Activated B cell treated with CpG ODN at 0.5 μM for 24 hours (primary cell): Measurements from ENCODE around the gene STRN3. TPM values are rescaled to one million over a fixed set of nuclear protein-coding genes. Genes with fewer than 3 reads are reported as not detected.

Experiments used
- ATAC-seq: fragments of 200-7000 bp; cut with Tn5 transposase; one replicate; pipeline ENCODE4 v1.10.0; 2021; ENCODE audit warnings: low read depth, mild to moderate bottlenecking, moderate library complexity
- CTCF ChIA-PET: fragments of 350-600 bp; sonication (Branson Sonifier 250); formaldehyde crosslinking; loops from one replicate; lab custom pipeline; 2021; ENCODE audit warnings: antibody characterized with exemption; lab: Charles Lee
- POLR2A ChIA-PET: fragments of 350-600 bp; sonication (Branson Sonifier 250); formaldehyde crosslinking; loops from one replicate; lab custom pipeline; 2021; ENCODE audit warnings: antibody characterized with exemption; lab: Charles Lee
- DNase-seq: peaks from one replicate; pipeline ENCODE4 v3.0.0; 2022
- H3K27ac Mint-ChIP-seq: one replicate; pipeline ENCODE4 v1.8.0; 2020; ENCODE audit warnings: mixed read lengths
- H3K27me3 Mint-ChIP-seq: one replicate; pipeline ENCODE4 v1.8.0; 2021; ENCODE audit warnings: mixed read lengths
- H3K36me3 Mint-ChIP-seq: one replicate; pipeline ENCODE4 v1.8.0; 2021; ENCODE audit warnings: low read depth, mixed read lengths
- H3K4me1 Mint-ChIP-seq: one replicate; pipeline ENCODE4 v1.8.0; 2021; ENCODE audit warnings: mixed read lengths
- H3K4me3 Mint-ChIP-seq: one replicate; pipeline ENCODE4 v1.8.0; 2020; ENCODE audit warnings: mild to moderate bottlenecking, mixed read lengths
- H3K9me3 Mint-ChIP-seq: one replicate; pipeline ENCODE4 v1.8.0; 2020; ENCODE audit warnings: mixed read lengths
- intact Hi-C: fragments of 100-400 bp; cut with micrococcal nuclease; formaldehyde crosslinking; loops from one replicate; pipeline ENCODE4 v1.15.1; 2024
- total RNA-seq: library from RNA; stranded (reverse); gene quantifications from 2 replicates; pipeline ENCODE4 v1.2.3, GENCODE V29; 2022
- TF ChIP-seq, protein P1 (sequence below): fragments of 200-600 bp; IDR thresholded peaks from one replicate; pipeline ENCODE4 v1.8.0; 2022; ENCODE audit warnings: antibody characterized with exemption, mild to moderate bottlenecking

Gene STRN3
- total RNA-seq, 1 donor from 2014 or later: 31.0 TPM

DNA sequence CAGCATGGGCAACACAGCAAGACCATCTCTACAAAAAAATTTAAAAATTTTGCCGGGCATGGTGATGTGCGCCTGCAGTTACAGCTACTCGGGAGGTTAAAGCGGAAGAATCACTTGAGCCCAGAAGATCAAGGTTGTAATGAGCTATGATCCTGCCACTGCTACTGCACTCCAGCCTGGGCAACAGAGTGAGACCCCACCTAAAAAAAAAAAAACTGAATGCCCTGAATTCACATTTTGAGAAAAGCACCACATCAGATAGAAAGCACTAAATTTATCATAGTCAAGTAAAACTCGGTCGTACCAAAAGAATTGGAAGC lies 24.9 kb downstream of the STRN3 start:
- intact Hi-C loops: no loop called here
- ATAC-seq: no peak
- H3K4me3 Mint-ChIP-seq: no peak overlapping the region
- H3K4me1 Mint-ChIP-seq: peaks cover 16% of the 10 kb centered on the region
- H3K36me3 Mint-ChIP-seq: peaks cover 54% of the 10 kb centered on the region
- peaks cover 10% of the 10 kb centered on the region for H3K9me3 Mint-ChIP-seq
- DNase-seq: no peak
- ChIA-PET CTCF (no interaction called here), POLR2A (interaction anchor here (0.7 kb wide), 2 partner anchors 8 to 187 kb away, joined by 3 to 4 read pairs; no protein-coding TSS in a partner anchor)
- H3K27me3 Mint-ChIP-seq: no peaks in the 10 kb centered on the region
- TF ChIP-seq, protein P1, sequence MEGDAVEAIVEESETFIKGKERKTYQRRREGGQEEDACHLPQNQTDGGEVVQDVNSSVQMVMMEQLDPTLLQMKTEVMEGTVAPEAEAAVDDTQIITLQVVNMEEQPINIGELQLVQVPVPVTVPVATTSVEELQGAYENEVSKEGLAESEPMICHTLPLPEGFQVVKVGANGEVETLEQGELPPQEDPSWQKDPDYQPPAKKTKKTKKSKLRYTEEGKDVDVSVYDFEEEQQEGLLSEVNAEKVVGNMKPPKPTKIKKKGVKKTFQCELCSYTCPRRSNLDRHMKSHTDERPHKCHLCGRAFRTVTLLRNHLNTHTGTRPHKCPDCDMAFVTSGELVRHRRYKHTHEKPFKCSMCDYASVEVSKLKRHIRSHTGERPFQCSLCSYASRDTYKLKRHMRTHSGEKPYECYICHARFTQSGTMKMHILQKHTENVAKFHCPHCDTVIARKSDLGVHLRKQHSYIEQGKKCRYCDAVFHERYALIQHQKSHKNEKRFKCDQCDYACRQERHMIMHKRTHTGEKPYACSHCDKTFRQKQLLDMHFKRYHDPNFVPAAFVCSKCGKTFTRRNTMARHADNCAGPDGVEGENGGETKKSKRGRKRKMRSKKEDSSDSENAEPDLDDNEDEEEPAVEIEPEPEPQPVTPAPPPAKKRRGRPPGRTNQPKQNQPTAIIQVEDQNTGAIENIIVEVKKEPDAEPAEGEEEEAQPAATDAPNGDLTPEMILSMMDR: no peak
- no peak overlapping the region for H3K27ac Mint-ChIP-seq

DNA sequence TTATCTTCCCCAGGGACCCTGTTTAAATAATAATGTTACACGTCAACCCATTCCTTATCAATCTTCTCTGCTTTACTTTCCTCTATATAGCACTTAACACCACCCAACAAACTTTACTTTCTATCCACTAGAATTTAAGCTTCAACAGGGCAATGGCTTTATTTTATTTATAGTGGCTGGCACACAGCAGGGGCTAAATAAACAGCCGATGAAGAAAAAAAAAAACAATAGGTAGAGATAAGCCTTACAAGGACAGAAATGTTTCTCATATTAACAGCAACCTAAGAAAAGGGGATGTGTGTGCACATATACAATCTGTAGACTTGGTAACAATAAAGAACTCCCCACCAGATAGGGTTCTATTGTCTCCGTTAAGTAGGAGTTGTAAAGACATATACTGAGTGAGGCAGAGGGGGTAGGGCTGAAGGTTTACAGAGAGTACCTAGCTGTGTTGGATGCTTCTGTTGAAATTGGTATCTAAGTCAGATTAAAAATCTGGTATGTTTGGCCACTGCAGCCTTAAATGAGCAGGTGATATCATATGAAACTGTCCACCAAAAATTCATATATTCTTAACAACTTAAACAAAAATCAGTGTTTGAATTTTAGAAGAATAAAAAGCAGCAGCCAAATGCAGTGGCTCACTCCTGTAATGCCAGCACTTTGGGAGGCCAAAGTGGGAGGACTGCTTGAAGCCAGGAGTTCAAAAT lies 25.4 kb downstream of the STRN3 start:
- POLR2A ChIA-PET: interaction anchor here (0.7 kb wide), 1 partner anchor 188 kb away, joined by 3 read pairs; no protein-coding TSS in a partner anchor
- no peak overlapping the region for H3K4me3 Mint-ChIP-seq
- CTCF ChIA-PET: no interaction called here
- H3K27me3 Mint-ChIP-seq: no peaks in the 10 kb centered on the region
- TF ChIP-seq, protein P1: no peak
- no peak overlapping the region for H3K27ac Mint-ChIP-seq
- peaks cover 19% of the 10 kb centered on the region for H3K4me1 Mint-ChIP-seq
- DNase-seq (no peak), ATAC-seq (no peak)
- intact Hi-C loops: no loop called here
- H3K36me3 Mint-ChIP-seq: peaks cover 51% of the 10 kb centered on the region
- H3K9me3 Mint-ChIP-seq: peaks cover 10% of the 10 kb centered on the region

DNA sequence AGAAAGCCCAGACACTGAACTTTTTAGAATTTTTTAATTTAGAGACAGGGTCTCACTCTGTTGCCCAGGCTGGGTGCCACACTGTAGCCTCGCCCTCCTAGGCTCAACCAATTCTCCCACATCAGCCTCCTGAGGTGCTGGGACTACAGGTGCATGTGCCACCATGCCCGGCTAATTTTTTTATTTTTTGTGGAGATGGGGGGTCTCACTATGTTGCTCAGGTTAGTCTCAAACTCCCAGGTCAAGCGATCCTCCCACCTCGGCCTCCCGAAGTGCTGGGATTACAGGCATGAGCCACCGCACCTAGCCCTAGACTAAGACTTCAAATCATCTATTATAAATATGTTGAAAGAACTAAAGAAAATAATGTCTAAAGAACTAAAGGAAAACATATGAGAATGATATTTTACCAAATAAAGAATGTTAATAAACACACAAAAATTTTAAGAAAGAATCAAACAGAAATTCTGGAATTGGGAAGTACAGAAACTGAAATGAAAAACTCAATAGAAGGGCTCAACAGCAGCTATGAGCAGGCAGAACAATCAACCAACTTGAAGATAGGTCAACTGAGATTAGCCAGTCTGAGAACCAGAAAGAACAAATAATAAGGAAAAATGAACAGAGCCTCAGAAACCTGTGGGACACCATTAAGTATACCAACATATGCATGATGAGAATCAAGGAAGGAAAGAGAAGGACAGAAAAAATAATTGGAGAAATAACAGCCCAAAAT lies 27.0 kb downstream of the STRN3 start:
- no peak for ATAC-seq
- Mint-ChIP-seq H3K4me1 (peaks cover 29% of the 10 kb centered on the region), H3K27ac (no peak overlapping the region), H3K27me3 (no peaks in the 10 kb centered on the region), H3K4me3 (no peak overlapping the region), H3K36me3 (peaks cover 40% of the 10 kb centered on the region), H3K9me3 (peaks cover 10% of the 10 kb centered on the region)
- CTCF ChIA-PET: interaction anchor here (1.1 kb wide), 1 partner anchor 18 kb away, joined by 3 read pairs; no protein-coding TSS in a partner anchor
- TF ChIP-seq, protein P1: no peak
- no peak for DNase-seq
- POLR2A ChIA-PET: no interaction called here
- intact Hi-C loops: no loop called here

DNA sequence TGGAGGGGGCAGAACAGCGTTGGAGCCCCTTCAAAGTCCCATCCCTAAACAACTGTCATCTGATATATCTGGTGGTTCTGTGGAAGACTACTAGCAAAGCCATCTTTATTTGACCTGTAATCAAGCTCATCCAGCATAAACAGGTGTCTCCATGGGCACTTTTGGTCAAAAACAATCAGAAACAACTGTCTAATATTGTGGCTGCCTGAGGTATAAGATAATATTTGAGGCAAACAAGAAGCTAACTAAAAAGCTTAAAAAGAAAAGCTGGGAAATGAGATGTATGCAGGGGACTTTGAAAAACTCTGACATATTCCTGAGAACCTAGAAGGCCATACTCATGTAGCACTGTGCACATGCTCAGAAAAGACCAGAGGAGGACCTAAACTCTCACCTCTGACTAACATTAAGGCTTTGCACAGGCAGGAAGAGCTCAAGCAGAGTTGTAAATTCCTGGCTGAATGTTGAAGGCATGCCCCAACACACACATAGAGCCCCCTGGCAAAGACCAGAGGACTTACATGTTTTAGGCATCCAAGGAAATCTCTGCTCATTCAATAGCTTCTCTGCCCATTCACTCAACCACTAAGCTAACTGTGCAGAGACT lies 28.0 kb downstream of the STRN3 start:
- DNase-seq: no peak
- Mint-ChIP-seq H3K9me3 (peaks cover 10% of the 10 kb centered on the region), H3K27ac (no peak overlapping the region), H3K4me1 (peaks cover 29% of the 10 kb centered on the region), H3K4me3 (no peak overlapping the region), H3K27me3 (no peaks in the 10 kb centered on the region), H3K36me3 (peaks cover 38% of the 10 kb centered on the region)
- TF ChIP-seq, protein P1: no peak
- ChIA-PET POLR2A (no interaction called here), CTCF (interaction anchor here (1.1 kb wide), 1 partner anchor 17 kb away, joined by 3 read pairs; no protein-coding TSS in a partner anchor)
- ATAC-seq: no peak
- intact Hi-C loops: no loop called here
